Measurements from ENCODE around the gene ARHGEF3.
A peak's percentile ranks its signal among the peaks of the same experiment; 100 is the strongest.

The ARHGEF3 gene, protein sequence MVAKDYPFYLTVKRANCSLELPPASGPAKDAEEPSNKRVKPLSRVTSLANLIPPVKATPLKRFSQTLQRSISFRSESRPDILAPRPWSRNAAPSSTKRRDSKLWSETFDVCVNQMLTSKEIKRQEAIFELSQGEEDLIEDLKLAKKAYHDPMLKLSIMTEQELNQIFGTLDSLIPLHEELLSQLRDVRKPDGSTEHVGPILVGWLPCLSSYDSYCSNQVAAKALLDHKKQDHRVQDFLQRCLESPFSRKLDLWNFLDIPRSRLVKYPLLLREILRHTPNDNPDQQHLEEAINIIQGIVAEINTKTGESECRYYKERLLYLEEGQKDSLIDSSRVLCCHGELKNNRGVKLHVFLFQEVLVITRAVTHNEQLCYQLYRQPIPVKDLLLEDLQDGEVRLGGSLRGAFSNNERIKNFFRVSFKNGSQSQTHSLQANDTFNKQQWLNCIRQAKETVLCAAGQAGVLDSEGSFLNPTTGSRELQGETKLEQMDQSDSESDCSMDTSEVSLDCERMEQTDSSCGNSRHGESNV

DNA sequence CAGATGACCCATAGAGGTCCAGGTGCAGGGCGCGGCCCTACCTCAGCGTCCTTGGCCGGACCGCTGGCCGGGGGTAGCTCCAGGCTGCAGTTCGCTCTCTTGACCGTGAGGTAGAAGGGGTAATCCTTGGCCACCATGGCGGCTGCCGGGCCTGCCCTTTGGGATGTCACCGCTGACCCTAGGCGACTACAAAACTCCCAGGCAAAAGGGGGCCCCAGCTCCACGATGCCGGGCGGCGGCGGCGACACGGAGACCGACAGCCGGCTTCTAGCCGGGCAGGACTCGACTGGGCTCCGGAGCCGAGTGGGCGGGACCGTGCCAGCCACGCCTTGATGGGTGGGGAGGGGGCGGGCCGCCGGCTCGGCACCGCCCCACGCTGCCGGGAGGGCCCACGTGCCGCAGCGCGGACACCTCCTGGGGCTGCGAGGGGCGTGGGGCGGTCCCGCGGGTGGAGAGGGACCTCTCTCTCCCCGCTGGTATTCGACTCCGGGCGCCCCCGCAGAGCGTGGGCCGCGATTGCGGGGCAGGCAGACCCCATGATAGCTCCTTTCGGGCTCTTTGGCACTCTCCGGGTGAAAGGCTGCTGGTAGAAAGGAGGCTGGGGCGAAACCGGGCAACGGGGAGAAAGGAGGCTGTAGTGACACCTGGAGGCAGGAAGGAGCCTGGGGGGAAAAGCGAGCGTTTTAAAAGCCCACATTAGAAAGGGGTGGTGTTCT lies at the start of gene ARHGEF3:
ARHGEF3 (minus strand) TSS at position 288 of the 716 bp plus-strand sequence; CDS start at position 137, 151 bp downstream.
- peak; percentile 30 to 35 for DNase-seq (ENCODE audit: low read depth in 2 of 2)

DNA sequence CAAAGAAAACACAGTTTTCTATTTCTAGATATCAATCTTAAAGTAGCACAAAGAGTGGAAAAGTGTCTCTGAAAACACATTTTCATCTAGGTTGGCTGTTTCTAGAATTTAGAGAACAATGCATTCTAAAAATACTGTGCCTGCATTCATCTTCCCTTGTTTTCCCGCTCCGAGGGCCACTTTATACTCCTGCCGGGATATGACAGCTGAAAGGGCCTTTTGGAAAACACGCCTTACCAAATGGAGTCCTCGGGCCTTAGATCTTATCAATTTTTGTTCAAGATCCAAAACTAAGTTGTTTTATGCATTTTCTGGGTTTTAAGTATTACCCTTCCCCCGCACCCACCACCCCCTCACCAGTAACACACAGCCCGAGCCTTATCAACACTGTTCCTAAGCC lies 47.9 kb upstream of the ARHGEF3 start:
- DNase-seq (ENCODE audit: low read depth in 2 of 2), result no peak

DNA sequence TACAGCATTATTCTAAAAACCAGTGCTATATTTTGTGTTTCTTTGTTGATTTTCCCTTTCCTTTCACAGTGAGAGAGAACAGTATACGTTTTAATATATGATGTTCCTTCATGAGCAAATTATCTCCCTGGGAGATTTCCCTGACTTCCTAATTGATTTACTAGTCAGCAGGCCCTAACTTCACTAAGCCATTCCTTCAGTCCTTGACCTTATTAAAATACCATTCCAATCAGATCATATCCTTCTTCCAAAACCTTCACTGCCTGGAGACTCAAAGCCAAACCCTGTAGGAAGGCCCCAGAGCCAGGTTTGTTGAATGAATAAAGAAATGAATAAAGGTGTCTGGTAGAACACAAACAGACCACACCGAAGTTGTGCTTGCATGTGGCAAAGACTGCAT lies 43.8 kb upstream of the ARHGEF3 start:
- peak in 1 of 2 experiments; percentile 21 for DNase-seq (ENCODE audit: low read depth in 2 of 2)

DNA sequence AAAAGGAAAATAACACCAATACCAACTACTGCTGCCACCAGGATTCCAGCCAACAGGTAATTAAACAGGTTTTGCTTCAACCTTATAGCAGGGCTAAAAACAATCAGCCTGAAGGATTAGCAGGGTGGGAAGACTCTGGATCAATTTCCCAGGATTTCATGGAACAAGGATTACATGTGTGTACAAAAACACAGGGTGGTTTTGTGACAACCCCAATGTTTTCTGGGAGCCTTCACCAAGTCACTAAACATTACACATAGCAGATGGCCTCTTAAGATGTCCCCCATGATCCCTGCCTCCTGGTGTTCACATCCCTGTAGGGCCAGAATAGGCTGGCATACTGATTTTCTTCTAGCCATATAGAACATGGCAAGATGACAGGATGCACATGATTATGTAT lies 42.8 kb upstream of the ARHGEF3 start:
- DNase-seq (ENCODE audit: low read depth in 2 of 2), result no peak

DNA sequence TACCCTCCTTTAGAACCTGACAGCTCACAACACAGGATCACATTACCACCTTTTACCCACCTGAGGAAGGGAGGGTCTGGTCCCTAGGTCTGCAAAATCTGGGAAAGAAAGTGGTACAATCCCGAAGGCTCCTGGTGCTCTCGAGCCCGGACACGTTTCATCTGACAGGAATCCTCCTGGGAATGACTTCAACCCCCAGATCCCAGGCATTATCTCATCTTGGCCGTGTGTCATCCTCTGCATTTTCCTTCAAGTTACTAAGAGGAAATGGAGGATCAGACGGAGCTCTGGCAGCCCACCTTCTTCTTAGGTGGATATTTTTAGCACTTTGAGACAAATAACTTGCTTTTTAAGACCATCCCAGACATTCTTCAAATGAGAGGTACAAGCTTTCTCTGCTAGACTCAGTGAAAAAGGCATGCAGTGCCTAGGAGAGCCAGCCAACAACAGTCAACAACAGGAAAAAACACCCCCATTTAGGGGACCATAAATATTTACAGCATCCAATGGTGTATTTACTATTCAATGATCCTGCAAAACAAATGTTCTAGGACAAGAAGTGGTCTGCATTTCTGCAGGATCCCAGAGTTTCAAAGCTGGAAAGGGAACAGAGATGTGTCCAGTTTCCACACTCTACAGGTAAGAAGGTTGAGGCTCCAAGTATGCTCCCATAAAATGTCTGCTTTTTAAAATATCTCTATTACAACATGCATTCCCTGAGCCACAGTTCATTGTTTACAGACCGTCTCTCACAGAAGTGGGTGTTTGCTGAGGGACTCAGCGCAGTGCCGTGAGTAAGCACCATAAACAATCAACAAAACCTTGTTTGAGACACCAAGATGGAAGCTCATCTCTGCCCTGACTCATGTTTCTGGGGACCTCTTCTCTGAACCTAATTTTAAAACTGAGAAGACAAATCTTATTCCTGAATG lies 38.3 kb upstream of the ARHGEF3 start:
- no peak for DNase-seq (ENCODE audit: low read depth in 2 of 2)

DNA sequence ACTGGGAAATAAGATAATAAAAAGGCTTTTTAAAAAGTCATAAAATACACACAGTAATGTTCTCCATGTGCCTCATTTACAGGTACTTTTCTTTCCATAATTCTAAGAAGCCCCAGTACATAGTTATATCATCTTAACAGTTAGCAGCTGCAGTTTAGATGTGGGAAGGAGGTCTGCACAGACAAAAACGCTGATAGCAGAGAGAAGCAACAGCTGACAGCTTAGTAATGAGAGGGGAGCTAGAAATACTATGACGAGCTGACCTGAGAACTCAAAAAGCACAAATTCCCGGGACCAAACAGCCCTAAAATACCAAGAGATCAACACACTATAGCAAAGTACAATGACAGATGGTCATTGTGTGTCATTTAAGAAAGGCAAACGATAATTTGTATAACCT lies 36.7 kb upstream of the ARHGEF3 start:
- DNase-seq (ENCODE audit: low read depth in 2 of 2), result no peak

DNA sequence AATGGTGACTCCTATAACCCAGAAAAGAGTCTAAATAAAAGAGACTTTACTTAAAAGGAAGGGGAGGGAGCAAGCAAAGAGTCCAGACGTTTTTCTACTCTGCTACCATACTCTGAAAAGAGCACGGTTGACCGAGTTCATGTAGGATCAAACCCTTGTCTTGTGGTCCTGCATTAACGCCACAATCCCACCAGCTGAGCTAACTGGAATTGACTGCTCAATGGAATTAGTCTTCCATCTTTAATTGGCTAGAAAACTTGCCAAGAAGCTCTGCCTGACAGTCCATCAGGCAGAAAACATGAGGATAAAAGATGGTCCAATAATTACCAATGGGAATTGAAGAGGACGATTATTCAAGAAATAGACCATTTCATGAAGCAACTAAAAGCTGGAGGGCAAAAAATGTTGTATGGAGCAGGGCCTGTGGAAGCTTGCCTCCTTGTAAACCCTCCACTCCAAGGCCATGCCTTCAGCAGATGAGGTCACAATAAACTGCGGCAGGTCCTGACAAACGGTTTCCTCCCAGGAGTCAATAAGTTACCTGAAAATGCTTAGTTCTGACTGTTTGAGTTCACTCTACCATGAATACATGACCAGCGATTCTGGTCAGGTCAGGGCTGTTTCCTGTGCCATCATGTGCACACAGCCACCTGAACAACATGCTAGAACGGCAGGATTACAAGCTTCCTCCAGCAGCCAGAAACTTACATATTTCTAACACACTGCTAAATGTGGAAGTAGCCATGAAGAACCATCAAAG lies 35.6 kb upstream of the ARHGEF3 start:
- no peak for DNase-seq (ENCODE audit: low read depth in 2 of 2)

DNA sequence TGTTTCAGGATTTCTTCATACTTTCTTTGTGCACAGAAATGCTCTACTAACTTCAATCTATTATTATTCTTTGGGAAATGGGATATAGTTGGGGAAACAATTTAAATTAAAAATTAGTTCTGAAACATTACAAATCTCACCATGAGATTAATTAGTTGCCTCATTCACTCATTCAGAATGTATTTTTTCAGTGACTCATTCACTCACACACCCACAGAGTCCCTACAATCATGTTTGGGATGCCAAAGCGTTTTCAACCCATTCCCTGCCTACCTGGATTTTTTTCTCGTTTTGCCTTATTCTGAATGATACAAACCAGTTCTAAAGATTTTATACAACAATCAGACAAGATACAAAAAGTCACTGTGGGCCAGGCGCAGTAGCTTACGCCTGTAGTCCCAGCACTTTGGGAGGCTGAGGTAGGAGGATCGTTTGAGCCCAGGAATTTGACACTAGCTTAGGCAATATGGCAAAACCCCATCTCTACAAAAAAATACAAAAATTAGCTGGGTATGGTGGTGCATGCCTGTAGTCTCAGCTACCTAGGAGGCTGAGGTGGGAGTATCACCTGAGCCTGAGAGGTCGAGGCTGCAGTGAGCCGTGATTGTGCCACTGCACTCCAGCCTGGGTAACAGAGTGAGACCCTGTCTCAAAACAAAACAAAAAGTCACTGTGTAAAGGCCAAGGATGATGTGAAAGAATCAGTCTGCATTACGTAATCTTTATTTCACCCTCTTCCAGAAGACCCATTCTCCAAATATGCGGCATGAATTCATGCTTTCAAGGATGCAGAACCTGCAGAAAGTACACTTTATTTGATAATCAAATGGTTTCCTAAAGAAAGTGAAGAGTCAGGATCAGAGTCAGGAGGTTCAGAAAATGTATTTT lies 34.8 kb upstream of the ARHGEF3 start:
- DNase-seq (ENCODE audit: low read depth in 2 of 2), result no peak

DNA sequence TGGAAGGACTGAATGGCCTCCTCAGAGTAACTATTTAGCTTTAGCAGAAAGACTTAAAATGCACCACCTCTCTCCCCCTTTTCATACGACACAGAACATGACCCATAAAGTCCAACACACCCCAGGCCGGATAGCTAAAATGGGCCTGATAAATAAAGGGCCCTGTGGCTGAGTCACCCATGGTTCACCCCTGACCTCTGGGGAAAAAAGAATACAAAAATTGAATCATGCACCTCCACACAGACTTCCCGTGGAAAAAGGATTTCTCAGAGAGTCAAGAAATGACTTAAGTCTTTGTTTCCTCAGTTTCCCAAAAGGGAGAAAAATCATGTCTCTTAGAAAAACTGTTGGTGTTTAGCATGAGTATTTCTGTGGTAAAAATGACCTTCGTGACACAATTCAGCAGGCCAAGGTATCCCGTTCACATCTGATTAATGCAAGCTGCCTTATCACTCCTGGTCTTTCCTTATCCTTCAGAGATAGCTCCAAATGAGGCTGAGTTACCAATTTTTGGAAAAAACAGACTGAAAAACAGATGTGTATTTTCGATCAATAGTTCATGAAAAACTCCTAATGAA lies 34.0 kb upstream of the ARHGEF3 start:
- DNase-seq (ENCODE audit: low read depth in 2 of 2), result no peak

DNA sequence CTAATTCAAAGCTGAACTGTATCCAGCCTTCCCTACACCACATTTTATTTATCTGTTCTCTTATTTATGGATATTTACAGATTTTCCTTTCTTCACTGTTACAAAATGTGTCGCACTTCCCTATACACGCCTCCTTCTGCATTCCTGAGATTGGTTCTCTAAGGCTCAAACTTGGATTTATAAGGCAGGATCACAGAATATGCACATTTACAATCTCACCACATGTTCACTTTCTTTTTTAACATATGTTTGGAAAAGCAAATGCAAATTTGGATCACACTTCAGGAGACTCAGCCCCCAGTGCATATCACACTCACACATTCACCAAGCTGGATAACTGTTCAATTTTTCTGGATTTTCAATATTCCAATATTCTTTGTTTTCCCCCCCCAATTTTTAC lies 31.8 kb upstream of the ARHGEF3 start:
- DNase-seq (ENCODE audit: low read depth in 2 of 2), result no peak

DNA sequence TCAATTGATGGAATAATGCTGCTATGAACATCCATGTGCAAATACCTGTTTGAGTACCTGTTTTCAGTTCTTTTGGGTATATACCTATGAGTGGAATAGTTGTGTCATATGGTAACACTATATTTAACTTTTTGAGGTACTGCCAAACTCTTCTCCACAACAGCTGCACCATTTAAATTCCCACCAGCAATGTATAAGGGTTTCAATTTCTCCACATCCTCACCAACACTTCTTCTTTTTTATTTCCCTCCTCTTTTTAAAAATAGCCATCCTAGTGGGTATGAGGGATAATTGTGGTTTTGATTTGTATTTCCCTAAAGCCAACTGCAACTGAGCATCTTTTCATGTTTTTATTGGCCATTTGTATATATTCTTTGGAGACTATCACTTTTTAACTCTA lies 31.3 kb upstream of the ARHGEF3 start:
- DNase-seq (ENCODE audit: low read depth in 2 of 2), result no peak

DNA sequence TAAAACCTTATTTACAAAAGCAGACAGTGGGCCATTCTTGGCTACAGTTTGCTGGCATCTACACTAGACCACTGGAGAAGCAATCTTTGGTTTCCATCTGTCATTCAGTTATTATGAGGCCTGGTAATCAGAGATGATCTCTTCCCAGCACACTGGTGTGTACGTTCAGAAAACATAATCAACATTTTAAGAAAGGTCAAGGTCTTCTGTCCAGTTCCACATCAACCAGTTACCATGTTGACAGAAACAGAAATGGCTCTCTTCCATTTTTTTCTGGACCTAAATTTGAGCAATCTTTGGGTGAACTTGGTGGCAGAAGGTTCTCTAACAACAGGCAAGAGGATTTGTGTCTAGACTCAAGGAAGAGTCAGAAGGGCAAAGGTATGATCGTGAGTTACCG lies 29.8 kb upstream of the ARHGEF3 start:
- DNase-seq (ENCODE audit: low read depth in 2 of 2), result no peak

DNA sequence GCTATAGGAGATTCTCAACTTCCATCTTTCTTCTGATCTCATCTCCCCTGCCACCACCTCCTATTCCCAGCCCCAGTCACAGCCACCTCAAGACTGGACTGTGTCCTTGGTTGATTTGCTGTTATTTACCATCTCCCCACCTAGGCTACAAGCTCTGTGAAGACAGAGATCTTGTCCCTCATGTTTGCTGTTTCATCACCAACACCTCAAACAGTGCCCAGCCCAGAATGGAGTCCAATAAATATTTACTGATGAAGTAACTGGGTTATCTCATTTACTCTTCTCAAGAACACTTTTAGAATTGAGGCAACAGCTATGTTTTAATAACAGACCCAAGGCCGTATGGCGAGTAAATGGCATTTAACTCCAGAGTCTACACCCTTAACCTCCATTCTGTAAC lies 29.1 kb upstream of the ARHGEF3 start:
- DNase-seq (ENCODE audit: low read depth in 2 of 2), result no peak

DNA sequence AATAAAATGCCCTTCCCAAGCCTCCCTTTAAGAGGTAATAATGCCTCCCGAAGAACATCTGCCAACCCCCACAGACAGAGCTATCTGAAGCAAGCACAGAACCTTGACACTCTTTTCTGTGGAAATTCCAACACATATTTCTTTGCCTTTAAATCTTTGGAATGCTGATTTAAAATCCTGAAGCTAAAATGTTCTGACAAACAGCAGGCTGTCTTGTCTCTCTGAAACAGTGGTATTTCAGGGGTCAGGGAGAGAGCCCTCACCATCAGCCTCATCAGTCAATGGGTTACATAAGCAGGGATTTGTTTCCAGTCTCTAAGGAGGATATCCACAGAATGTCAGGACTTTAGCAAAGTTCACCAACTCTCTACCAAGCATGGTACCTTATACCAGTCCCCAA lies 27.8 kb upstream of the ARHGEF3 start:
- no peak for DNase-seq (ENCODE audit: low read depth in 2 of 2)

DNA sequence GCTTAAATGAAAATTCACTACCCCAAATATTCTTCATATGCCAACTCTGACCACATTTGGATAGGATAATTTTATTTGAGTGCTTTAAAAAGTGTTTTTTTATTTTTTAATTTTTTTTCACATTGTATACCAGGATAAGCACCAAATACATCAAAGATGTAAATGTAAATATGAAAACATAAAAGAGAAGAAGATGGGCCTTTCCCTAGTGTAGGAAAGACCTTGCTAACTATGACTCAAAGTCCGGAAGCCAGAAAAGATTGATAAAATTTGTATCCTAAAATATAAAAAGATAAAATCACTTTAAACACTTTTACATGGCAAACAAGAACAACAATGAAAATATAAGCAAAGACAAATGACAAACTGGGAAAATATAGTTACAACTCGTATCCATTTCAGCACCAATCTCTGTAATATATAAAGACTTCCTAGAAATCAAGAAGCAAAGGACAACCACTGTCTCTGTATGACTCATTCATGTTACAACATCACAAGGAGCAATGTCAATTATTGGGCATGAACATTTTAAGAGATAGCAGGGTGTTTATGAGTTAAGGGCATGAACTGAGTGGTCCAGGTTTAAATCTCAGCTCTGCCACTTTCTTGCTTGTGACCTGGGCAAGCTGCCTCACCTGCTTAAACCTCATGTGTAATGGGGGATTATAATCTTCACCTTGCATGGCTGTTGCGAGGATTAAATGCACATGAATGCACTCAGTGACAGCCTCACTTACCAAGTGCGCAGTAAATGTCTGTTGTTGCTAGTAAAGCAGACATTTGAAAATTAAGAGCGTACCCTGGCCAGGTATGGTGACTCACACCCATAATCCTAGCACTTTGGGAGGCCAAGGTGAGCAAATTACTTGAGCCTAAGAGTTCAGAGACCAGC lies 25.3 kb upstream of the ARHGEF3 start:
- DNase-seq (ENCODE audit: low read depth in 2 of 2), result no peak

DNA sequence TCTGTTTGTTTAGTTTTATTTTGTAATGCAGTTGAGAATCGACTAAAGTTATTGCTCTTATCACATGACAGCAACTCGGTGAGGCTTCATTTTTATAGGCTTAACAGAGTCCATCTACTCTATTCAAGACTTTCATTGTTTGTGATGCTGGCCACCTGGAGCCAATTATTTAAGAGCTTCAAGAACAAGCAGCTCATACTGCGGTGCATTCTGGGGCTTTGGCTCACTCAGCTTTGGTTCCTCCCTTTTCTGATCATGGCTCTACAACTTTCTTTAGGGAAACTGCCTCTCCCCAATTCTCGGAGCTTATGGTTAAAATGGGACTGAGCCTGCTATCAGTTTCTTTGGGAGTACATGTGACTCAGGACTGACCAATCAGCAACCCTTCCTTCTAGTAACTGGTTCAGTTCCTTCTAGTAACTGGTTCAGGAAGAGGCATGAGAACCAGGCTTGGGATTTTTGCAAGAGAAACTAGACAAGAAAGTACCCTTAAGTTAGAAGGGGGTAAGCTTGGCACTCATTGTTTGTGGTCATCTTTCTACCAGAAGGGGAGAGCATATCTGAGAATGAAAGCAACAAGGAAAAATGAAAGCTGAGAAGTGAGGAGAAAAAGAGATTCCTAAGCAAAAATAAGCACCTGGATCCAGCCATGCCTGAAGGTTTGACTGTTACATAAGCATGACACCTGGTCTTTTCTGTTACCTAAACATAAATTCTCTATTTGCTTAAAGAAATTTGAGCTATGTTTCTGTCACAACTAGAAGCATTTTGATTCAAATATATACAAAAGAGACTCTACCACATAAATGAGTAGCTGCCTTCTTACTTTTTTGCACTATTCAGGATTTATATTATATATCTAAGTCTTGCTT lies 24.1 kb upstream of the ARHGEF3 start:
- DNase-seq (ENCODE audit: low read depth in 2 of 2), result peak in 1 of 2 experiments; percentile 9

DNA sequence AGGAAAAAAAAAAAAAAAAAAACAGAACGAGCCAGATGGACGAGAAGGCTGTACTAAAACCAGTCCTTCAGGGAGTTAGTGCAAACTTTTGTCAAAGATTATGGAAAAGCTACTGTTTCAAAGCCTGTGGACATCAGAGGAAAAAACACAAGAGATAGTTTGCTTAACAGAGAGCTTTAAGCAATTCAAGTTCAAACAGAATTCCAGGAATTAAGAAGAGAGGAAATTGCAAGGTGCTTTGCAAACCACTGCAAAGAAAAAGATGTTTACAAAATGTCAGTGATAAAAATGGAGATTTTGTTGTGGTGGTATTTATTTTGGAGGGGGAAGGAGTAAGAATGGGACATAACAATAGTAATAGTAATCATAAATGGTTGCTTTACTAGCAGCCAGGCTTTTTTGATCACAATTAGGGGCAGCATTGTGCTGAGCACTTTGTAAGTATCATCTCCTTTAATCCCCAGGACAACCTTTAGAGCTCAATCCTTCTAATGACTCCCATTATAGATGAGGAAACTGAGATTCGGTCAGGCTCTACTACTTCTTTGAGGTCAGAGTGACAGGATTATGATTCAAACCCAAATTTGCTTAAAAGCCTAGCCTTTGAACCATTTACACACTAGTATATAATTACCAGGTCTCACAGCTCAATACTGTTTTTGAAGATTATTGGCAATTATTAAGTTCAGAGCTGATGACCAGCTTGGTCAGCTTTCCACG lies 22.4 kb upstream of the ARHGEF3 start:
- no peak for DNase-seq (ENCODE audit: low read depth in 2 of 2)
